OCI-LY7 (cell line): ENCODE data around the gene TEX22. TPM values are rescaled to one million over a fixed set of nuclear protein-coding genes. Genes with fewer than 3 reads are reported as not detected.

Source experiments
- BruUV-seq: library from RNA; stranded (reverse); fragments of 400-500 nt; replicated peaks from 2 replicates; lab custom pipeline; 2021; lab: Mats Ljungman, UMichigan
- CTCF ChIA-PET: fragments of 300-600 bp; sonication (Branson Sonifier 250); formaldehyde crosslinking; loops from one replicate; lab custom pipeline; 2022; ENCODE audit warnings: antibody characterized with exemption; ENCODE audit not compliant: unreplicated experiment; lab: Charles Lee
- POLR2A ChIA-PET: fragments of 300-600 bp; sonication (Branson Sonifier 250); formaldehyde crosslinking; loops from one replicate; lab custom pipeline; 2022; ENCODE audit warnings: antibody characterized with exemption; lab: Charles Lee
- DNase-seq: peaks from one replicate; pipeline ENCODE4 v3.0.0-alpha.2; 2015; ENCODE audit warnings: low spot score
- H2AFZ ChIP-seq: fragments of 200-600 bp; sonication (generic), shearing (Covaris generic); 2 replicates; pipeline ENCODE4 v1.6.1; 2014; ENCODE audit warnings: mild to moderate bottlenecking, antibody characterized with exemption, low read length, moderate library complexity
- H3K27ac ChIP-seq: fragments of 200-600 bp; sonication (generic); 2 replicates; pipeline ENCODE4 v1.5.1; 2014; ENCODE audit warnings: mixed run types, low read depth, mild to moderate bottlenecking, moderate library complexity, low read length, inconsistent platforms; ENCODE audit not compliant: poor library complexity, severe bottlenecking
- H3K36me3 ChIP-seq: fragments of 200-600 bp; sonication (generic); 2 replicates; pipeline ENCODE4 v1.6.1; 2014; ENCODE audit warnings: mild to moderate bottlenecking, antibody characterized with exemption, low read length, moderate library complexity, mixed read lengths; ENCODE audit not compliant: insufficient read depth
- H3K4me1 ChIP-seq: fragments of 200-600 bp; sonication (generic); 2 replicates; pipeline ENCODE4 v1.5.1; 2014; ENCODE audit warnings: mild to moderate bottlenecking, low read length; ENCODE audit not compliant: insufficient read depth, poor library complexity, severe bottlenecking
- H3K4me2 ChIP-seq: fragments of 200-600 bp; sonication (generic); 2 replicates; pipeline ENCODE4 v1.6.1; 2014; ENCODE audit warnings: mild to moderate bottlenecking, low read length
- H3K4me3 ChIP-seq: fragments of 200-600 bp; sonication (generic); 2 replicates; pipeline ENCODE4 v1.5.1; 2014; ENCODE audit warnings: mild to moderate bottlenecking, low read depth, low read length; ENCODE audit not compliant: poor library complexity, severe bottlenecking
- H3K79me2 ChIP-seq: fragments of 200-600 bp; sonication (generic); 2 replicates; pipeline ENCODE4 v1.6.1; 2016; ENCODE audit warnings: low read depth, mild to moderate bottlenecking, low read length, moderate library complexity, mixed read lengths; ENCODE audit not compliant: insufficient read depth
- H3K9me2 ChIP-seq: fragments of 200-600 bp; sonication (generic); 2 replicates; pipeline ENCODE4 v1.6.1; 2016; ENCODE audit warnings: mild to moderate bottlenecking, low read length, mixed read lengths; ENCODE audit not compliant: insufficient read depth
- H3K9me3 ChIP-seq: fragments of 200-600 bp; sonication (generic); 2 replicates; pipeline ENCODE4 v1.6.1; 2014; ENCODE audit warnings: mild to moderate bottlenecking, mixed run types, low read length, mixed read lengths
- H4K20me1 ChIP-seq: fragments of 200-600 bp; sonication (generic); 2 replicates; pipeline ENCODE4 v1.6.1; 2014; ENCODE audit warnings: mild to moderate bottlenecking, antibody characterized with exemption, low read length, moderate library complexity, mixed read lengths; ENCODE audit not compliant: insufficient read depth
- CTCF ChIP-seq: fragments of 200-600 bp; sonication (generic); conservative IDR thresholded peaks from 2 replicates; pipeline ENCODE4 v1.5.1; 2014; ENCODE audit warnings: mild to moderate bottlenecking, antibody characterized with exemption, low read length, moderate library complexity, mixed read lengths
- EZH2phosphoT487 ChIP-seq: fragments of 200-600 bp; sonication (generic); IDR thresholded peaks from 2 replicates; pipeline ENCODE4 v1.6.1; 2018; ENCODE audit warnings: low read depth, borderline replicate concordance, mild to moderate bottlenecking, mixed run types, antibody characterized with exemption, low read length, moderate library complexity, mixed read lengths
- intact Hi-C: fragments of 100-400 bp; cut with micrococcal nuclease; formaldehyde crosslinking; loops from one replicate; pipeline ENCODE4 v1.10.0; 2022; ENCODE audit not compliant: unreplicated experiment
- total RNA-seq, 2 experiments: library from RNA; depleted of rRNA in 1 of 2; stranded (reverse); fragments of >200 nt in 1 of 2; shearing (Covaris generic) in 1 of 2; gene quantifications; 2 replicates each; pipeline ENCODE4 v1.2.3, GENCODE V29; 2014 to 2022

Gene TEX22
- total RNA-seq, 2 experiments from 2014 or later, result 1.3 to 9.2 TPM

GRCh38 chr14:105382343-105383082, 15.8 kb upstream of the TEX22 start:
- H4K20me1 ChIP-seq, result no peaks in the 10 kb centered on the region
- no peak for DNase-seq
- no peak overlapping the region for H3K4me2 ChIP-seq
- intact Hi-C loops, result no loop called here
- H3K79me2 ChIP-seq, result no peaks in the 10 kb centered on the region
- no TSS peak for BruUV-seq
- H2AFZ ChIP-seq, result no peak overlapping the region
- no peaks in the 10 kb centered on the region for H3K9me2 ChIP-seq
- ChIA-PET POLR2A (no interaction called here), CTCF (interaction anchor here (0.6 kb wide), 1 partner anchor 1624 kb away, joined by 3 read pairs; no protein-coding TSS in a partner anchor)
- no peaks in the 10 kb centered on the region for H3K4me1 ChIP-seq
- TF ChIP-seq CTCF (no peak), EZH2phosphoT487 (no peak)
- no peak overlapping the region for H3K4me3 ChIP-seq
- H3K9me3 ChIP-seq, result no peaks in the 10 kb centered on the region
- H3K27ac ChIP-seq, result no peak overlapping the region
- H3K36me3 ChIP-seq, result no peaks in the 10 kb centered on the region

GRCh38 chr14:105383083-105383730, 15.1 kb upstream of the TEX22 start:
- DNase-seq, result no peak
- CTCF ChIA-PET, result no interaction called here

More at GRCh38 chr14:105383083-105383730, 15.1 kb upstream of the TEX22 start:
- Histone ChIP-seq H3K9me3 (no peaks in the 10 kb centered on the region), H2AFZ (no peak overlapping the region), H4K20me1 (no peaks in the 10 kb centered on the region), H3K4me1 (no peaks in the 10 kb centered on the region), H3K9me2 (no peaks in the 10 kb centered on the region), H3K36me3 (no peaks in the 10 kb centered on the region), H3K4me2 (no peak overlapping the region), H3K79me2 (no peaks in the 10 kb centered on the region), H3K4me3 (no peak overlapping the region), H3K27ac (no peak overlapping the region)
- intact Hi-C loops, result no loop called here
- BruUV-seq, result no TSS peak
- POLR2A ChIA-PET, result no interaction called here
- TF ChIP-seq CTCF (no peak), EZH2phosphoT487 (no peak)
